ENCODE results near the gene ITCH. TPM values are rescaled to one million over a fixed set of nuclear protein-coding genes. Genes with fewer than 3 reads are reported as not detected.
"Not testable (repeated sequence)": the region's sequence is repeated elsewhere in the genome, so short reads cannot be mapped to it uniquely, and the experiment has no call there.

Gene ITCH
- total RNA-seq, 4 donors from 2014 or later = 35.2 to 82.8 (median 65.3) TPM

- DNase-seq = peak; percentile 37
- Histone ChIP-seq H3K36me3 (no peaks in the 10 kb centered on the region), H3K4me3 (no peak overlapping the region), H3K27ac (peak overlapping the region; percentile 44 to 64 (median 60)), H3K4me1 (peaks cover 0 to 22% (median 5%) of the 10 kb centered on the region in 4 donors), H3K9me3 (no peaks in the 10 kb centered on the region), H3K27me3 (no peaks in the 10 kb centered on the region)
- in situ Hi-C loops (cut with MboI; ENCODE audit: low pct_ligation_motif_present in 1 of 4, low pct_unique_long_range_greater_than_20kb in 1 of 4, low sequenced_read_pairs in 3 of 4) (no loop called here), intact Hi-C loops (cut with DNase I; ENCODE audit: low total_unique reads) (no loop called here)
- TF ChIP-seq CTCF (IDR thresholded peaks at IDR 0.05) (no peak), POLR2A (IDR thresholded peaks at IDR 0.05) (no peak), POLR2AphosphoS5 (IDR thresholded peaks at IDR 0.05) (no peak), EP300 (IDR thresholded peaks at IDR 0.05; ENCODE audit: low read depth) (no peak)
- WGBS, 2 donors (ENCODE audit: low coverage in 1 of 2) = 64 to 71% methylated on average over 3 to 10 of the region's 10 CpGs
Measured at GRCh38 chr20:34343458-34344211, 19.4 kb upstream of the ITCH start.

GRCh38 chr20:34344238-34344637, 18.8 kb upstream of the ITCH start:
- H3K9me3 ChIP-seq = no peaks in the 10 kb centered on the region
- no peak for TF ChIP-seq POLR2AphosphoS5 (IDR thresholded peaks at IDR 0.05)
- no peak for TF ChIP-seq CTCF (IDR thresholded peaks at IDR 0.05)
- no peak for TF ChIP-seq POLR2A (IDR thresholded peaks at IDR 0.05)
- TF ChIP-seq EP300 (IDR thresholded peaks at IDR 0.05; ENCODE audit: low read depth) = no peak
- no peak for DNase-seq
- 56 to 79% methylated on average over 4 to 5 of the region's 5 CpGs for WGBS, 2 donors (ENCODE audit: low coverage in 1 of 2)
- intact Hi-C loops (cut with DNase I; ENCODE audit: low total_unique reads) (no loop called here), in situ Hi-C loops (cut with MboI; ENCODE audit: low pct_ligation_motif_present in 1 of 4, low pct_unique_long_range_greater_than_20kb in 1 of 4, low sequenced_read_pairs in 3 of 4) (no loop called here)
- H3K27me3 ChIP-seq = no peaks in the 10 kb centered on the region
- H3K4me1 ChIP-seq = peaks cover 0 to 22% (median 5%) of the 10 kb centered on the region in 4 donors
- peak overlapping the region; percentile 34 to 62 (median 52) for H3K27ac ChIP-seq
- no peaks in the 10 kb centered on the region for H3K36me3 ChIP-seq
- H3K4me3 ChIP-seq = no peak overlapping the region

GRCh38 chr20:34345402-34345736, 17.7 kb upstream of the ITCH start:
- Histone ChIP-seq H3K27ac (peak overlapping the region in 1 of 4 donors; percentile 61), H3K4me1 (peaks cover 0 to 22% (median 5%) of the 10 kb centered on the region in 4 donors), H3K36me3 (no peaks in the 10 kb centered on the region), H3K27me3 (no peaks in the 10 kb centered on the region), H3K4me3 (no peak overlapping the region), H3K9me3 (no peaks in the 10 kb centered on the region)
- 60 to 78% methylated on average over 1 to 6 of the region's 6 CpGs for WGBS, 2 donors (ENCODE audit: low coverage in 1 of 2)
- DNase-seq = no peak
- intact Hi-C loops (cut with DNase I; ENCODE audit: low total_unique reads) (no loop called here), in situ Hi-C loops (cut with MboI; ENCODE audit: low pct_ligation_motif_present in 1 of 4, low pct_unique_long_range_greater_than_20kb in 1 of 4, low sequenced_read_pairs in 3 of 4) (no loop called here)
- no peak for TF ChIP-seq EP300 (IDR thresholded peaks at IDR 0.05; ENCODE audit: low read depth)
- no peak for TF ChIP-seq POLR2AphosphoS5 (IDR thresholded peaks at IDR 0.05)
- no peak for TF ChIP-seq POLR2A (IDR thresholded peaks at IDR 0.05)
- TF ChIP-seq CTCF (IDR thresholded peaks at IDR 0.05) = no peak

GRCh38 chr20:34345839-34346532, 17.1 kb upstream of the ITCH start:
- H3K27ac ChIP-seq; intact Hi-C loops (cut with DNase I; ENCODE audit: low total_unique reads); H3K27me3 ChIP-seq; H3K36me3 ChIP-seq; in situ Hi-C loops (cut with MboI; ENCODE audit: low pct_ligation_motif_present in 1 of 4, low pct_unique_long_range_greater_than_20kb in 1 of 4, low sequenced_read_pairs in 3 of 4); DNase-seq; H3K9me3 ChIP-seq; H3K4me3 ChIP-seq: not testable (repeated sequence)
- peaks cover 0 to 22% (median 5%) of the 10 kb centered on the region in 4 donors for H3K4me1 ChIP-seq
- 78 to 87% methylated on average over 4 to 10 of the region's 10 CpGs for WGBS, 2 donors (ENCODE audit: low coverage in 1 of 2)

- intact Hi-C loops (cut with DNase I; ENCODE audit: low total_unique reads); in situ Hi-C loops (cut with MboI; ENCODE audit: low pct_ligation_motif_present in 1 of 4, low pct_unique_long_range_greater_than_20kb in 1 of 4, low sequenced_read_pairs in 3 of 4); H3K9me3 ChIP-seq; H3K27ac ChIP-seq; H3K4me3 ChIP-seq; H3K36me3 ChIP-seq; DNase-seq; H3K27me3 ChIP-seq: not testable (repeated sequence)
- peaks cover 0 to 22% (median 5%) of the 10 kb centered on the region in 4 donors for H3K4me1 ChIP-seq
- WGBS, 2 donors (ENCODE audit: low coverage in 1 of 2) = 95% methylated on average over 9 of the region's 9 CpGs; no CpG with 5 or more reads in 1 of the 2 donors
Measured at GRCh38 chr20:34346533-34346865, 16.6 kb upstream of the ITCH start.

Measured in transverse colon (tissue), 4 donors.